ENCODE results near the gene DYNAP.

DNA sequence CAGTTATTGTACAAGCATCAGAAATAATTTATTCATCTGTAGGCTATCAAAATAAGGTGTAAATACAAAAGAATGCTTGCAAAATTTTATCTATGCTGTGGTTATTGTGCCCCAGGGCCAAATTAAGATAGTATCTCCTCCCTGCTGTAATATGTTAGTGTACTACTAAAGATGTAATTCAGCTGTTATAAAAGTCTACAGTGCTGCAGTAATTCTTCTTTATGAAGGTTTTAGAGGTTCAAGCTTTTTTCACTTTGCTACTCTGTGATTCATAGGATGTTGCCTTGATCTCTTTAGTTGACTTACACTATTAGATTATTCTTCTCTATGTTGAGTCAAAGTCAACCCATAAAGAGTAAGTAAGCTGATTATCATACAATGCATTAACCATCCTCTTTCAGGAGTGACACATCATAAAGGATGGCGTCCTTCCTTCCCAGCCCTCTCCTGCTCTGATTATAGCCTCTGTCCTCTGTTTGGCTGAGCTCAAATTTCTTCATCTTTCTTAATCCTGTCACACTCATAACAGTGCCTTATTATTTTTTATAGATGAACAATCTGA lies 29.3 kb upstream of the DYNAP start:
- TF ChIP-seq EZH2phosphoT487 (IDR thresholded peaks at IDR 0.05; ENCODE audit: low read depth) = no peak
- TF ChIP-seq, protein P1, sequence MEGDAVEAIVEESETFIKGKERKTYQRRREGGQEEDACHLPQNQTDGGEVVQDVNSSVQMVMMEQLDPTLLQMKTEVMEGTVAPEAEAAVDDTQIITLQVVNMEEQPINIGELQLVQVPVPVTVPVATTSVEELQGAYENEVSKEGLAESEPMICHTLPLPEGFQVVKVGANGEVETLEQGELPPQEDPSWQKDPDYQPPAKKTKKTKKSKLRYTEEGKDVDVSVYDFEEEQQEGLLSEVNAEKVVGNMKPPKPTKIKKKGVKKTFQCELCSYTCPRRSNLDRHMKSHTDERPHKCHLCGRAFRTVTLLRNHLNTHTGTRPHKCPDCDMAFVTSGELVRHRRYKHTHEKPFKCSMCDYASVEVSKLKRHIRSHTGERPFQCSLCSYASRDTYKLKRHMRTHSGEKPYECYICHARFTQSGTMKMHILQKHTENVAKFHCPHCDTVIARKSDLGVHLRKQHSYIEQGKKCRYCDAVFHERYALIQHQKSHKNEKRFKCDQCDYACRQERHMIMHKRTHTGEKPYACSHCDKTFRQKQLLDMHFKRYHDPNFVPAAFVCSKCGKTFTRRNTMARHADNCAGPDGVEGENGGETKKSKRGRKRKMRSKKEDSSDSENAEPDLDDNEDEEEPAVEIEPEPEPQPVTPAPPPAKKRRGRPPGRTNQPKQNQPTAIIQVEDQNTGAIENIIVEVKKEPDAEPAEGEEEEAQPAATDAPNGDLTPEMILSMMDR (IDR thresholded peaks at IDR 0.05; ENCODE audit: low read depth, low read length) = no peak
